ENCODE measurements around the gene SNRNP200. TPM values are rescaled to one million over a fixed set of nuclear protein-coding genes. Genes with fewer than 3 reads are reported as not detected.

Gene SNRNP200
- total and polyA plus RNA-seq, 8 donors = 82.7 to 209 (median 195) TPM

DNA sequence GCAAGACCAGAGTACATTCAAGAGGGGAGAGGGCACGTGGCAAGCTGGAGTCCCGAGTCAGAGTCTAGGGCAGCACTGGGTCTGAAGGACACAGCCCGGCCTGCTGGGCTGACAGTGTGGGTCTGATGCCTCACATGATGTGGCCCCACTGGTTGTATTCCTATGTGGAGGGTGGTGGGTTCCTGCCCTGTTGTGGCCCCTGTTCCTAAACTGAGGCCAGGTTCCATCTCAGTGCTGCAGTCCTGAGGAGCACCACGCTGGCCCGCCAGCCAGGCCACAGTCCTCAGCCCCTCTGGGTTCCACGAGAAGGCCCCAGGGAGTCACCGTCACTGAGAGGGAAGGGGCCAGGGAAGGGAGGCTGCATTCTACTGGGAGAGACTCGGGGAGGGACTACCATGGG, 52.8 kb downstream of the SNRNP200 start:
- H3K27ac ChIP-seq = peak overlapping the region in 1 of 2 donors; percentile 53
- H3K36me3 ChIP-seq = peaks cover 0 to 62% of the 10 kb centered on the region in 2 donors
- TF ChIP-seq, protein P1, sequence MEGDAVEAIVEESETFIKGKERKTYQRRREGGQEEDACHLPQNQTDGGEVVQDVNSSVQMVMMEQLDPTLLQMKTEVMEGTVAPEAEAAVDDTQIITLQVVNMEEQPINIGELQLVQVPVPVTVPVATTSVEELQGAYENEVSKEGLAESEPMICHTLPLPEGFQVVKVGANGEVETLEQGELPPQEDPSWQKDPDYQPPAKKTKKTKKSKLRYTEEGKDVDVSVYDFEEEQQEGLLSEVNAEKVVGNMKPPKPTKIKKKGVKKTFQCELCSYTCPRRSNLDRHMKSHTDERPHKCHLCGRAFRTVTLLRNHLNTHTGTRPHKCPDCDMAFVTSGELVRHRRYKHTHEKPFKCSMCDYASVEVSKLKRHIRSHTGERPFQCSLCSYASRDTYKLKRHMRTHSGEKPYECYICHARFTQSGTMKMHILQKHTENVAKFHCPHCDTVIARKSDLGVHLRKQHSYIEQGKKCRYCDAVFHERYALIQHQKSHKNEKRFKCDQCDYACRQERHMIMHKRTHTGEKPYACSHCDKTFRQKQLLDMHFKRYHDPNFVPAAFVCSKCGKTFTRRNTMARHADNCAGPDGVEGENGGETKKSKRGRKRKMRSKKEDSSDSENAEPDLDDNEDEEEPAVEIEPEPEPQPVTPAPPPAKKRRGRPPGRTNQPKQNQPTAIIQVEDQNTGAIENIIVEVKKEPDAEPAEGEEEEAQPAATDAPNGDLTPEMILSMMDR (IDR thresholded peaks at IDR 0.05) = no peak
- DNase-seq = no peak
- H3K27me3 ChIP-seq = no peaks in the 10 kb centered on the region
- no peaks in the 10 kb centered on the region for H3K9me3 ChIP-seq
- intact Hi-C loops (cut with DNase I) = no loop called here
- peaks cover 6 to 90% of the 10 kb centered on the region in 2 donors for H3K4me1 ChIP-seq
- no peak for ATAC-seq
- H3K4me3 ChIP-seq = no peak overlapping the region

DNA sequence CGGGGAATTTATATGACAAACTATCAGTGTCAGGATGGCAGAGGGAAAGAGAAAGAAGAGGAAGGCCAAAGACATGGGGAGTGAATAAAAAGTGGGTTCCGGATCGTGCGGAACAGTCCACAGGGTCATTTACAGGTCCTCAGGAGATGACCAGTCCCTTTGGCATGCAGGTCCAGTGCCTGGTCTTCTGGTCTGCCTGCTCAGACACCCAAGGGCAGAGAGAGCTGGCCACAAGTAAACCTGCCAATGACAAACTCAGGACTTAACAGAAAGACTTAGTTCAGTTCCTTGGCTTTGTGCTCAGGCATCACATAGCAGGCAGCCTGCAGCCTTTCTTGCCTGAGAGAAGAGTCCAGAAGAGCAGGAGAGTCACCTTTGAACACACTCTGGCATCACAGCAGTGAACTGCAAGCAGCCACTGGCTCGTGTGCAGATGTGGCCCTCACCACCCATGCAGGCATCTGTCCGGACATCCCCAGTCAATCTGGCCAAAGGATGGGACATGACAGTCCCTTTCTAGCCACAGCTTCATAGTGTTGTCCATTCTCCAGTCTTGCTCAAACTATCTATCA, 53.5 kb downstream of the SNRNP200 start:
- Histone ChIP-seq H3K9me3 (no peaks in the 10 kb centered on the region), H3K27ac (peak overlapping the region in 1 of 2 donors; percentile 53), H3K27me3 (no peaks in the 10 kb centered on the region), H3K4me1 (peaks cover 6 to 90% of the 10 kb centered on the region in 2 donors), H3K4me3 (no peak overlapping the region), H3K36me3 (peaks cover 0 to 62% of the 10 kb centered on the region in 2 donors)
- intact Hi-C loops (cut with DNase I) = no loop called here
- peak; percentile 86 for ATAC-seq
- peak in 2 of 4 donors; percentile 65 to 71 for DNase-seq
- TF ChIP-seq, protein P1 (IDR thresholded peaks at IDR 0.05) = no peak

DNA sequence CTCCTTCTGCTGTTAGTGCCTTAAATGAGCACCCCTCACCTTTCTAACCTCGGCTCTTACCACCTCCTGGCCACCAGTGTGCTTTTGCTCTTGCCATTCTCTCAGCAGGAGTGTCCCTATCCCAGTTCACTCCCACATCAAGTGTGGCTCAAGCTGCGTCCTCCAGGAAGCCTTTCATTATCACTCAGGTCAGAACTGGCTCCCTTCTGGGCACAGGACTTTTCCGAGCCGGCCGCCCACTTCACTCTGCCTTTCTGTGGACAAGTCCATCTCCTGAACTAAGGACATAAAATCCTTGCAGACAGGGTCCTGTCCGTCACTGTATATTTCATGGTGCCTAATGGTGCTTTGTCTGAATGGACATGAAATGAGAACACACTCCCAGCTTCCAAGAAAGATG, 55.2 kb downstream of the SNRNP200 start:
- Histone ChIP-seq H3K9me3 (no peaks in the 10 kb centered on the region), H3K27me3 (no peaks in the 10 kb centered on the region), H3K4me1 (peaks cover 6 to 90% of the 10 kb centered on the region in 2 donors), H3K36me3 (peaks cover 0 to 51% of the 10 kb centered on the region in 2 donors), H3K4me3 (no peak overlapping the region), H3K27ac (peak overlapping the region in 1 of 2 donors; percentile 53)
- no peak for ATAC-seq
- TF ChIP-seq, protein P1 (IDR thresholded peaks at IDR 0.05) = no peak
- intact Hi-C loops (cut with DNase I) = no loop called here
- no peak for DNase-seq

DNA sequence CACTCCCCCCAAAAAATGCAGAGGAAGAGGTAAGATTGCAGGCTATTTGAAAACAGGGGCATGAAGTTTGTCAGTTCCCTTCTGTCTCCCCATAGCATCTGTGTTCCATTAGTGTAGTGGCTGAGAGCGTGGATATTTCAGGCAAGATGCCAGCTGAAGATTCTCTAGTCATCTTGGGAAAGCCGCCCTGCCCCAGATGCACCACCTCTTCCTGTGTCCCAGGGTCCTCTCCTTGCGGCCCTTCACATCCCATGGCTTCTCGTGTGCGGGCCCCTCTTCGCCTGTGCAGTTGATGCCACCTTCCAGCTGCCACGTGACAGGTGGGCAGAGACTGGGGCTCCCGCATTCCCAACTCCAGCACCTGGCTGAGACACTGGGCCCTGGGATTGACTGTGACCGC, 55.7 kb downstream of the SNRNP200 start:
- H3K36me3 ChIP-seq = peaks cover 0 to 45% of the 10 kb centered on the region in 2 donors
- intact Hi-C loops (cut with DNase I) = no loop called here
- TF ChIP-seq, protein P1 (IDR thresholded peaks at IDR 0.05) = no peak
- H3K9me3 ChIP-seq = no peaks in the 10 kb centered on the region
- no peak overlapping the region for H3K4me3 ChIP-seq
- ATAC-seq (no peak), DNase-seq (no peak)
- H3K27me3 ChIP-seq = no peaks in the 10 kb centered on the region
- H3K27ac ChIP-seq = no peak overlapping the region
- peaks cover 6 to 90% of the 10 kb centered on the region in 2 donors for H3K4me1 ChIP-seq

DNA sequence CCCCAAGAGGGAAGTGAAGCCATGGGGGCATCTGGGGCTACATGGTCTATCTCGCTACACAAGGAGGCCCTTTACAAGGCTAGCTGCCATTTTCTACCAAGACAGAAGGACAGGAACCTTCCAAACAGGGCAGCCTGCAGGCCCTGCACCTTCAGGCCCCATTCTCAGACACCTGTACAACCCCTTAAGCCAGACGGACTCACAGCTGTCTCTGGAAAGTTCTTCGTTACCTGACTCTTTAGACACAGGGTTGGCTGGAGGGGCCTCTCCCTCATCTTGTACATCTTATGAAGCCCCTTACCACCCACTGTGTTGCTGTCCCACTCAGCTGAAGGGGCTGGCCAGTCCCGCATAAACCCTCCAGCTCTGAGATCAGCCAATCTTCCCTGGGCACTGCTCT, 56.7 kb downstream of the SNRNP200 start:
- intact Hi-C loops (cut with DNase I) = no loop called here
- peaks cover 0 to 35% of the 10 kb centered on the region in 2 donors for H3K36me3 ChIP-seq
- H3K9me3 ChIP-seq = no peaks in the 10 kb centered on the region
- DNase-seq (no peak), ATAC-seq (no peak)
- TF ChIP-seq, protein P1 (IDR thresholded peaks at IDR 0.05) = no peak
- no peaks in the 10 kb centered on the region for H3K27me3 ChIP-seq
- H3K27ac ChIP-seq = no peak overlapping the region
- H3K4me1 ChIP-seq = peaks cover 6 to 80% of the 10 kb centered on the region in 2 donors
- H3K4me3 ChIP-seq = no peak overlapping the region

Data from left lung (tissue), 10 donors.